GM23248 (cell line): Measurements from ENCODE around the gene ARID1B. TPM values are rescaled to one million over a fixed set of nuclear protein-coding genes. Genes with fewer than 3 reads are reported as not detected.

Experiments used
- DNase-seq: peaks from one replicate; pipeline ENCODE4 v3.0.0-alpha.2; 2015
- H2AFZ ChIP-seq: fragments of 200-600 bp; sonication (generic); 2 replicates; pipeline ENCODE4 v1.6.1; 2016; ENCODE audit warnings: antibody characterized with exemption
- H3F3A ChIP-seq: fragments of 200-600 bp; sonication (generic); 2 replicates; pipeline ENCODE4 v1.6.1; 2016; ENCODE audit warnings: mild to moderate bottlenecking, antibody characterized with exemption, mixed run types; ENCODE audit not compliant: insufficient read depth
- H3K27ac ChIP-seq: fragments of 200-600 bp; sonication (generic); 2 replicates; pipeline ENCODE4 v1.5.1; 2016; ENCODE audit warnings: mild to moderate bottlenecking
- H3K27me3 ChIP-seq: fragments of 200-600 bp; sonication (generic); replicated peaks from 2 replicates; pipeline ENCODE4 v1.6.1; 2016; ENCODE audit warnings: mild to moderate bottlenecking; ENCODE audit not compliant: insufficient read depth
- H3K36me3 ChIP-seq: fragments of 200-600 bp; sonication (generic); 2 replicates; pipeline ENCODE4 v1.6.1; 2016; ENCODE audit warnings: low read depth, mild to moderate bottlenecking
- H3K4me1 ChIP-seq: fragments of 200-600 bp; sonication (generic); 2 replicates; pipeline ENCODE4 v1.6.1; 2016; ENCODE audit warnings: mild to moderate bottlenecking; ENCODE audit not compliant: insufficient read depth
- H3K4me2 ChIP-seq: fragments of 200-600 bp; sonication (generic); one replicate; pipeline ENCODE4 v1.6.1; 2016; ENCODE audit warnings: mild to moderate bottlenecking; ENCODE audit not compliant: unreplicated experiment
- H3K4me3 ChIP-seq: fragments of 200-600 bp; sonication (generic); 2 replicates; pipeline ENCODE4 v1.5.1; 2016; ENCODE audit warnings: mild to moderate bottlenecking
- H3K79me2 ChIP-seq: fragments of 200-600 bp; sonication (generic); 2 replicates; pipeline ENCODE4 v1.6.1; 2016; ENCODE audit warnings: mild to moderate bottlenecking; ENCODE audit not compliant: insufficient read depth
- H3K9ac ChIP-seq: fragments of 200-600 bp; sonication (generic); 2 replicates; pipeline ENCODE4 v1.6.1; 2016; ENCODE audit warnings: mild to moderate bottlenecking
- H3K9me2 ChIP-seq: fragments of 200-600 bp; sonication (generic); 2 replicates; pipeline ENCODE4 v1.6.1; 2016; ENCODE audit warnings: mixed run types, mild to moderate bottlenecking, moderate library complexity; ENCODE audit not compliant: insufficient read depth
- H3K9me3 ChIP-seq: fragments of 200-600 bp; sonication (generic); one replicate; pipeline ENCODE4 v1.6.1; 2017; ENCODE audit warnings: low read depth
- H4K20me1 ChIP-seq: fragments of 200-600 bp; sonication (generic); 2 replicates; pipeline ENCODE4 v1.6.0; 2016; ENCODE audit not compliant: insufficient read depth
- EZH2 ChIP-seq: fragments of 200-600 bp; sonication (generic); IDR thresholded peaks from 2 replicates; pipeline ENCODE4 v1.6.1; 2018; ENCODE audit warnings: antibody characterized with exemption, mild to moderate bottlenecking; ENCODE audit not compliant: insufficient read depth, poor library complexity, severe bottlenecking
- EZH2phosphoT487 ChIP-seq: fragments of 200-600 bp; sonication (generic); IDR thresholded peaks from 2 replicates; pipeline ENCODE4 v1.6.1; 2018; ENCODE audit warnings: antibody characterized with exemption, moderate library complexity, mild to moderate bottlenecking, low read depth; ENCODE audit not compliant: insufficient read depth
- WGBS, 2 experiments: methylation state at CpG; one replicate each; pipeline ENCODE4 v1.1.6; 2015 to 2017; ENCODE audit warnings: low lambda C conversion rate in 2 of 2, low coverage in 1 of 2; ENCODE audit errors: missing lambda C conversion rate in 2 of 2; 5-methylcytosine and 5-hydroxymethylcytosine counted together
- in situ Hi-C: fragments of 300-500 bp; cut with MboI; formaldehyde crosslinking; loops from 2 replicates; pipeline ENCODE4 v1.15.0; 2020
- polyA plus RNA-seq: library from polyadenylated mRNA; unstranded; fragments of >200 nt; fragmentation: Nextera tagmentation; extraction: Ambion mirVana; gene quantifications from 2 replicates; pipeline ENCODE4 v1.2.1, GENCODE V29; 2016
- total RNA-seq: library from RNA; depleted of rRNA; stranded (reverse); fragments of >200 nt; shearing (Covaris generic); gene quantifications from 2 replicates; pipeline ENCODE4 v1.2.3, GENCODE V29; 2014

ARID1B gene
- total and polyA plus RNA-seq, 2 experiments from 2014 or later = 19.3 to 21.2 TPM

DNA sequence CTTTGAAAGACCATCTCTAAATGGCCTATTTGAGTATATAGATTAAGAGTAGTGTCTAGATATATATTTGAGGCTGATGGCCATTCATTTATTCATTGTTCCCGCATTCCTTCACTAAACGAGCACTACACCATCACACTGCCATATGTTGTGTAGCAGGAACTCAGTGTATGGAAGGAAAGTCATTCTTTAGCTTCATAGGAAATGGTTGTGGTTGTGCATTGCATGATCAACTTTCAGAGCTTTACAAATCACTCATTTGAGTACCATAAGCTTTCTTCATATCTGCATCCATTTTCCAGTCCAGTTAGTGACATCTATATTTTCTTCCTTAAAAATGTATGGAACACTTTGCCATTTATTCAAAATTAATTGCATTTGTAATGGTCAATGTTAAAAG, 97.9 kb downstream of the ARID1B start:
- Histone ChIP-seq H3K9ac (no peak overlapping the region), H3K36me3 (0 out of 2 replicates have a peak, but pooled peaks cover 3% of the 10 kb centered on the region), H3K79me2 (peaks cover 100% of the 10 kb centered on the region), H4K20me1 (peaks cover 10% of the 10 kb centered on the region; the same call in 1 of the 2 replicates), H3K27me3 (no peaks in the 10 kb centered on the region), H3K27ac (no peak overlapping the region), H3K4me2 (no peak overlapping the region), H3K9me3 (no peaks in the 10 kb centered on the region), H3K4me1 (no peaks in the 10 kb centered on the region), H3K4me3 (no peak overlapping the region), H3F3A (no peaks in the 10 kb centered on the region), H3K9me2 (no peaks in the 10 kb centered on the region), H2AFZ (no peak overlapping the region)
- no peak for DNase-seq
- in situ Hi-C loops = no loop called here
- 84 to 85% methylated on average over 2 of the region's 2 CpGs for WGBS, 2 experiments
- TF ChIP-seq EZH2 (no peak), EZH2phosphoT487 (no peak)

DNA sequence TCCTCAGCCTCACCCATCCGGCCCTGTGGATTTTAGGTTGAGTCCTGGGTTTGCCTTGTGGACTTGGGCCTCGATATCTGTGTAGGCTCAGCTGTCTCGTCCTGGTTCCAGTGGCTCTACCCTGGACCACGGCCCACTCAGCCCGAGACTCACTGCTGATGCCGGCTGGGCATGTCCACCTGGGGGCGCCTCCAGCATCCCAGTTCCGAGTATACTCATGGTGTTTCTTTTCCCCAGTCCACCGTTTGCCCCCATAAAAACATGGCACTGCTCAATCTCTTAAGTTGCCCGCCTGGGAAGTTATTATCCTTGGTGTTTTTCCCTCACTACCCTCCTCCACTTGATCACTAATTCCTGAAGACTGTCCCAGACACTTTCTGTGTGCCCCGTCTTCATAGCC, 99.1 kb downstream of the ARID1B start:
- Histone ChIP-seq H3K4me2 (no peak overlapping the region), H3K79me2 (peaks cover 100% of the 10 kb centered on the region), H2AFZ (no peak overlapping the region), H3K4me1 (0 out of 2 replicates have a peak, but pooled peaks cover 4% of the 10 kb centered on the region), H3K27ac (no peak overlapping the region), H3K9me2 (no peaks in the 10 kb centered on the region), H3K36me3 (0 out of 2 replicates have a peak, but pooled peaks cover 3% of the 10 kb centered on the region), H3K27me3 (no peaks in the 10 kb centered on the region), H3K4me3 (no peak overlapping the region), H3F3A (no peaks in the 10 kb centered on the region), H4K20me1 (peaks cover 10% of the 10 kb centered on the region; the same call in 1 of the 2 replicates), H3K9me3 (no peaks in the 10 kb centered on the region), H3K9ac (no peak overlapping the region)
- TF ChIP-seq EZH2phosphoT487 = no peak
- TF ChIP-seq EZH2 = no peak
- DNase-seq = no peak
- 93 to 98% methylated on average over 11 of the region's 11 CpGs for WGBS, 2 experiments
- in situ Hi-C loops = no loop called here

DNA sequence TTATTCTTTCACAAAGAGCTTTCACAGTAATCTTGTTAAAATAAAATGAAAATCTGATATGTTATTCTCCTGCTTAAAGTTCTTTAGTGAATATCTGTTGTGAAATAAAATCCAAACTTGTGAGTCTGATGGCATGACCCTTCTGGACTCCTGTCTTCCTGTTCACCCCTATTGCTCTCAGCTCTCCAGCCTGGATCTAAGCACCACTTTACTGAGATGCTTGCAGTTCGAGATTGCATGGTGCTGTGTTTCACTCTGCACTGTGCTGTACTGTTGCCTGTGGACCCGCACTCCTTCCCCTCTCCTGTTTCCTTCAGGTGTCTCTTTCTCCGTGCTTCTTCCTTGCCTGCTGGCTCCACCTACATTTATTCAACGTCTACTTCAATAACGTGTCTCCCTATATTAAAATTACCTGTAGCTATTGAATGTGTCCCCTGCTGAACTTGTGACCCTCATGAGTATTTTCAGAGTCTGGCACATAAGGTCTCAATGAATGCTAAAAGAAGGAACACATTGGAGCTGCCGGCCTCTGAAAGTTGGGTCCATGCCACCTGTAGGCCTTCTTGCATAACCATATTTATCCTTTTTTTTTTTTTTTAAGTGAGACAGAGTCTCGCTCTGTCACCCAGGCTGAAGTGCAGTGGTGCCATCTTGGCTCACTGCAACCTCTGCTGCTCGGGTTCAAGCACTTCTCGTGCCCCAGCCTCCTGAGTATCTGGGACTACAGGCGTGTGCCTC, 100.1 kb downstream of the ARID1B start:
- H4K20me1 ChIP-seq = peaks cover 10% of the 10 kb centered on the region; the same call in 1 of the 2 replicates
- no peaks in the 10 kb centered on the region for H3K27me3 ChIP-seq
- TF ChIP-seq EZH2 = no peak
- TF ChIP-seq EZH2phosphoT487 = no peak
- no peaks in the 10 kb centered on the region for H3K9me2 ChIP-seq
- 0 out of 2 replicates have a peak, but pooled peaks cover 3% of the 10 kb centered on the region for H3K36me3 ChIP-seq
- no peak overlapping the region for H3K4me2 ChIP-seq
- in situ Hi-C loops = no loop called here
- H3K4me3 ChIP-seq = no peak overlapping the region
- no peak for DNase-seq
- peaks cover 100% of the 10 kb centered on the region for H3K79me2 ChIP-seq
- H3K9me3 ChIP-seq = no peaks in the 10 kb centered on the region
- H3K4me1 ChIP-seq = 0 out of 2 replicates have a peak, but pooled peaks cover 4% of the 10 kb centered on the region
- H3F3A ChIP-seq = no peaks in the 10 kb centered on the region
- no peak overlapping the region for H2AFZ ChIP-seq
- H3K9ac ChIP-seq = no peak overlapping the region
- WGBS, 2 experiments = 82 to 84% methylated on average over 10 of the region's 10 CpGs
- H3K27ac ChIP-seq = no peak overlapping the region

DNA sequence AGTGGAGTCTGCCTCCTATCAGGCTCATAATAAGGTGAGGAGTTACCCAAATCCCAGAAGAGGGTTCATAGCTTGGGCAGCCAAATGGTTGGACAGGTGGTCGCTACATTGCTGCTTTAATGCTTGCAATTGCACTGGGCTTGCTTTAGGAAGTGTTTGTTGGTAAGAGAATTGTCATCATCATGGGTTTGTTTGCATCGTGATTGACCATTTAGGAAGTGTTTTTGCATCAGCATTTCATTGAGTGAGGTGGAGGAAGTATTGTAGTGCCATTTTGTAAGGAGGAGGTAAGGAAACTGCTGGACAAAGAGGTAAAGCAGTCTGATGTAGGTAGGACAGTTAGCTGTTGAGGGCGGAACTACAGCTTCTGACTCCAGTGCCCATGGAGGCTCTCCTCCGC, 101.5 kb downstream of the ARID1B start:
- no peaks in the 10 kb centered on the region for H3K9me3 ChIP-seq
- no peak overlapping the region for H3K9ac ChIP-seq
- H3K4me1 ChIP-seq = 0 out of 2 replicates have a peak, but pooled peaks cover 4% of the 10 kb centered on the region
- H2AFZ ChIP-seq = no peak overlapping the region
- no peaks in the 10 kb centered on the region for H3K27me3 ChIP-seq
- in situ Hi-C loops = no loop called here
- H3K9me2 ChIP-seq = no peaks in the 10 kb centered on the region
- H3K36me3 ChIP-seq = no peaks in the 10 kb centered on the region
- 99 to 100% methylated on average over 4 of the region's 4 CpGs for WGBS, 2 experiments
- TF ChIP-seq EZH2phosphoT487 = no peak
- no peak for TF ChIP-seq EZH2
- H3K79me2 ChIP-seq = peaks cover 100% of the 10 kb centered on the region
- no peak overlapping the region for H3K27ac ChIP-seq
- H3K4me3 ChIP-seq = no peak overlapping the region
- no peak overlapping the region for H3K4me2 ChIP-seq
- no peak for DNase-seq
- no peaks in the 10 kb centered on the region for H3F3A ChIP-seq
- H4K20me1 ChIP-seq = peaks cover 10% of the 10 kb centered on the region; the same call in 1 of the 2 replicates

DNA sequence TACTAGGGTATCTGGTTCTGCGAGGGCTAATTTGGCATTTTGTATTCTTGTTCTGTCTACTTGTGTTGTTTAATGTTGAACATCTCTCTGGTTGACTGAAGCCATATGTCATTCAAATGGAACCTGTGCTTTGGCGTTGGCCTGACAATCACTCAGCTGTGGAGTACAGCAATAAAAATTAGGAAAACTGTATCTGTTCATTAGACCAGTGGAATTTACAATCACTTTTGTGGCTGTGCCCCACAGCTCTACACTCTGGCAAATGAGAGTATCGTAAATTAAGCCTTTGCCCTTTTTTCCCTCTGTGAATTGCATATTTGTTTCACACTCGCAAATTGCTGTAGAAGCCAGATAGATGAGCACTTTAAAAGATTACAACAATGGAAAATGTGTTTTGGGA, 102.0 kb downstream of the ARID1B start:
- Histone ChIP-seq H4K20me1 (peaks cover 10% of the 10 kb centered on the region; the same call in 1 of the 2 replicates), H2AFZ (no peak overlapping the region), H3F3A (no peaks in the 10 kb centered on the region), H3K79me2 (peaks cover 100% of the 10 kb centered on the region), H3K9ac (no peak overlapping the region), H3K27me3 (no peaks in the 10 kb centered on the region), H3K27ac (no peak overlapping the region), H3K4me2 (no peak overlapping the region), H3K9me3 (no peaks in the 10 kb centered on the region), H3K9me2 (no peaks in the 10 kb centered on the region), H3K36me3 (no peaks in the 10 kb centered on the region), H3K4me3 (no peak overlapping the region), H3K4me1 (0 out of 2 replicates have a peak, but pooled peaks cover 4% of the 10 kb centered on the region)
- no peak for DNase-seq
- TF ChIP-seq EZH2phosphoT487 (no peak), EZH2 (no peak)
- in situ Hi-C loops = no loop called here
- 88 to 91% methylated on average over 4 of the region's 4 CpGs for WGBS, 2 experiments
